ENCODE results near the gene MAST2. TPM values are rescaled to one million over a fixed set of nuclear protein-coding genes. Genes with fewer than 3 reads are reported as not detected.

MAST2 gene
- total and polyA plus RNA-seq, 9 of the 15 experiments (the other 6 are each of a cell fraction or from before 2014, with no cell fraction given), result 0.73 to 32.0 (median 17.8) TPM

GRCh38 chr1:45930258-45931150 lies 127.1 kb downstream of the MAST2 start (continued):
- TF ChIP-seq SMARCA4 (IDR thresholded peaks at IDR 0.05) (peak; percentile 34; the same call in 1 of the 2 replicates), GABPA (tag; conservative IDR thresholded peaks at IDR 0.05; ENCODE audit: low read depth) (no peak), MGA (IDR thresholded peaks at IDR 0.05) (no peak), THRA (IDR thresholded peaks at IDR 0.05) (no peak), CBX1 (IDR thresholded peaks at IDR 0.05; ENCODE audit: low read depth) (no peak), CSDE1 (IDR thresholded peaks at IDR 0.05) (no peak), ZNF436 (CRISPR knock-in tag; IDR thresholded peaks at IDR 0.05) (no peak), TRIM28 (IDR thresholded peaks at IDR 0.05) (no peak), RAD21 (CRISPR knock-in tag; conservative IDR thresholded peaks at IDR 0.05 in 1 of 2, IDR thresholded peaks at IDR 0.05 in 1 of 2) (no peak), SRSF1 (IDR thresholded peaks at IDR 0.05; ENCODE audit: low read depth, low read length) (no peak), ZNF140 (CRISPR knock-in tag; IDR thresholded peaks at IDR 0.05) (no peak)
